HG02588 (cell line): Measurements from ENCODE around the gene FBXO10.

Experiments used
- ATAC-seq: cut with Tn5 transposase; IDR thresholded peaks from one replicate; pipeline ENCODE4 v1.9.1; 2021; ENCODE audit warnings: mild to moderate bottlenecking, moderate library complexity; ENCODE audit not compliant: unreplicated experiment

FBXO10 gene

GRCh38 chr9:37592108-37592951 lies 16.1 kb upstream of the FBXO10 start, which contains the start of gene TOMM5:
Gene TOMM5 (minus strand): TSS chr9:37592597. CDS start chr9:37592532, 65 bp downstream.
- peak; percentile 90 for ATAC-seq

GRCh38 chr9:37587521-37587920 lies 11.3 kb upstream of the FBXO10 start:
- no peak for ATAC-seq

DNA sequence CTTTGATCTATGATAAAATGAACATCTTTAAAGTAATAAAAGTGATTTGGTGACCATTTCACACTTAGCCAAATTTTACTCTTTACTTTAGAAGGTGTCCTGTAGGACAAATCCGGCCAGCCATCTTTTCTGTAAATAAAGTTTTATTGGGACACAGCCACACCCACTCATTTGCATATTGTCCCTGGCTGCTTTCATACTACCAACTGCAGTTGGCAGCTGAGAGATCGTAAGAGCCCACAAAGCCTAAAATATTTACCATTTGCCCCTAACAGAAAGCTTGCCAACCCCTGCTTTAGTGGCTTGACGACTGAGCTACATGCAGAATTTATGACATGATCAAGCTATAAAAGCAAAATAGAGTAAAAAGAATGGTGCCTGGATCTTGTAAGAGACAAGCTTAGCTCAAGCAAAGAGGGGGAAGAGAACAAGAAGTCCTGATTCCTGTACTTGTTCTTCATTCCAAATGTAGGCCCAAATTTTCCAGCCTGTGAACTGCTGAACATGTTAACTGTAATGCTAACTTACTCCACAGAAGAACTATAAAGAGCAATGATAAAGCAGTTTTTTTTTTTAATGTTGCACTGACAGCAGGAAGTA lies 7.4 kb upstream of the FBXO10 start:
- no peak for ATAC-seq

DNA sequence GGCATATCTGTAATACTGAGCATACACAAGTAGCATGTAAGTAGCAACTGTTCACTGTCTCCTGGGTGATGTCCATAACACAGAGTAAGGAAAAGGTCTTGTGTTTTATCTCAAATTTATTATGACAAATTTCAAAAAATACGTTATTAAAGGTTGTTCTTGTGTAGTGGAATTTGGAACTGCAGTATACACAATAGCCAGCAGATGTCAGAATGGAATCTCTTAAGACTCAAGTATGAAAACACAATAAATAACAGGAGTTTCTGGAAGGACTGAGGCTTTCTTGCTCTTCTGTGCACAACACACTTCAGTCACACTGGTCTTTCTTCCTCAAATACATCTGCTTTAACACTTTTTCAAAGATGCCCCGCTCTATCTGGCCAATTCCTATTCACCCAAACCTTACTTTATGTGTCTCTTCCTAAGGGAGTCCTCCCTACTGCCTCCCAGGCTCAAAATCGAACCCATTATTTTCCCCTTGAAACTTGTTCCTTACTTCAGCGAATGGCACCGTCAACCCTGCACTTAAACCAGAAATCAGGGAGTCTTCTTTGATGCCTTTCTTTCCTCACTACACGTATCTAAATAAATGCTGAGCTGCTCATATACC lies 6.5 kb upstream of the FBXO10 start:
- no peak for ATAC-seq

DNA sequence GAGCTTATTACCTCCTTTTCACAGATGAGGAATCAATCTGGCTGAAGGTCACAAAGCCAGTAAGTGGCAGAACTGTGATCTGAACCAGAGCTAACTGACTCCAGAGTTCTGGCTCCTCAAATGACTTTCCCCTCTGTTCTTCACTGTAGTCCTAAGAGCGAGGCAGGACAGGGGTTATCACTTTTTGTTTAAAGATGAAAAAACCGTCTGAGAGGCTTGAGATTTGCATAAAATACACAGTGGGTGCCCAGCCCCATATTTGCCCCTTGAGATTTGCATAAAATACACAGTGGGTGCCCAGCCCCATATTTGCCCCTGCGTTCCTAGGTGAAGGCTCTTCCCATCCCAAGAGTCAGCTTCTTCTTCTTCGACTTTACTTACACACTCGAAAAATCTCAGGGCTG lies 667 bp downstream of the FBXO10 start:
- ATAC-seq, result peak; percentile 42

GRCh38 chr9:37575001-37575400 lies 1.2 kb downstream of the FBXO10 start:
- ATAC-seq, result no peak

GRCh38 chr9:37574241-37574721 lies 1.9 kb downstream of the FBXO10 start:
- no peak for ATAC-seq

DNA sequence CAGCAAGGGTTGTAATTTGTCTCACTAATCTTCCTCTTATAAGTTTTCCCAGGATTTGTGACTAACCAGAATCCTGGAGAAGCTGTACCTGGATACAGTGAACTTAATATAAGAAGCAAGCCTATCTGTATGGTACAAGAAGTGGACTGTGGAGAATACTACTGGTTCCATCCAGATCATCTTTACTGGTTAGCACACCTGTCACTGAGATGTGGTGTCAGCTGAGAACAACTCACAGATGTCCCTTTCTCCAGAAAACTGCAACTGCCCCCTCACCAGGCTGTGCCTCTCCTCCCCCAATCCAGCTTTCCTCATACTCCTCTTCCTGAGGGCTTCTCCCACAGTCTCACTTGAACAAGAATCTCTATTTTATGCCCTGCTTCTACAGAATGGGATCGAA lies 4.9 kb downstream of the FBXO10 start:
- no peak for ATAC-seq

DNA sequence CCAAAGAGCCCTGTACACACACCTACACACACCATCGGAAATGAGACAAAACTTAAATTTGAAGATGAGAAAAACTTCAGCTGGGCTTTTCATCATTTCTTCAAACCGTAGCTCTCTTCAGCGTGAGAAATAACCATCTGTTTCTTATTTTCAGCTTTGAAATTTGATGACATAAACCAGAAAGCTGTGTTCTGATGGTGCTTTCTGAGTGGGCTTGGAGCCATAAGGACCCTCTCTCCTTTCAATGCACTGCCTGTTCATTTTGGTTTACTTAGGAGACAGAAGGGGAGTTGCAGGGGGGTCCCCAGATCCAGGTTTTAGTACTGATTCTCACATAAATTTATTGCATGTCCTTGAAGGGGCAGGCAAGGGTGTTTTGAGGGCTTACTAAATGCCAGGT lies 9.5 kb downstream of the FBXO10 start:
- ATAC-seq, result no peak

GRCh38 chr9:37565661-37566618 lies 10.2 kb downstream of the FBXO10 start:
- ATAC-seq, result peak; percentile 81

DNA sequence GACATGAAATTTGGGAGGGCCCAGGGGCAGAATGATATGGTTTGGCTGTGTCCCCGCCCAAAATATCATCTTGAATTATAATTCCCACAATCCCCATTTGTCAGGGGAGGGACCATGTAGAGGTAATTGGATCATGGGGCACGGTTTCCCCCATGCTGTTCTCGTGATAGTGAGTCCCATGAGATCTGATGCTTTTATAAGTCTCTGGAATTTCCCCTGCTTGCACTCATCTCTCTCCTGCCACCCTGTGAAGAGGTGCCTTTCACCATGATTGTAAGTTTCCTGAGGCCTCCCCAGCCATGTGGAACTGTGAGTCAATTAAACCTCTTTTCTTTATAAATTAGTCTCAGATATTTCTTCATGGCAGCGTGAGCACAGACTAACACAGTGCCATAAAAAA lies 11.3 kb downstream of the FBXO10 start:
- ATAC-seq, result no peak

- ATAC-seq, result no peak
These were observed 12.2 kb downstream of the FBXO10 start for GRCh38 chr9:37563806-37564513.

DNA sequence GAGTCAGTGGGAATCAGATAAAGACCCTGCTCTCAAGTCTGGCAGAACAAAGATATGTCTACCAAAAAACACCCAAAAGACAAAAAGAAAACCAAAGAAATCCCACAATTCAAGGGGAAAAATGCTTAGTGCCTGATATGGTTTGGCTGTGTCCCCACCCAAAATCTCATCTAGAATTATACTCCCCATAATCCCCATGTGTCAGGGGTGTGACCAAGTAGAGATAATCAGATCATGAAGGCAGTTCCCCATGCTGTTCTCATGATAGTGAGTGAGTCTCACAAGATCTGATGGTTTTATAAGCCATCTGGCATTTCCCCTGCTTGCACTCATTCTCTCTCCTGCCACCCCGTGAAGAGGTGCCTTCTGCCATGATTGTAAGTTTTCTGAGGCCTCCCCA lies 13.4 kb downstream of the FBXO10 start:
- no peak for ATAC-seq

GRCh38 chr9:37561682-37562081 lies 14.5 kb downstream of the FBXO10 start:
- ATAC-seq, result no peak

GRCh38 chr9:37559855-37560592 lies 16.2 kb downstream of the FBXO10 start:
- ATAC-seq, result no peak

DNA sequence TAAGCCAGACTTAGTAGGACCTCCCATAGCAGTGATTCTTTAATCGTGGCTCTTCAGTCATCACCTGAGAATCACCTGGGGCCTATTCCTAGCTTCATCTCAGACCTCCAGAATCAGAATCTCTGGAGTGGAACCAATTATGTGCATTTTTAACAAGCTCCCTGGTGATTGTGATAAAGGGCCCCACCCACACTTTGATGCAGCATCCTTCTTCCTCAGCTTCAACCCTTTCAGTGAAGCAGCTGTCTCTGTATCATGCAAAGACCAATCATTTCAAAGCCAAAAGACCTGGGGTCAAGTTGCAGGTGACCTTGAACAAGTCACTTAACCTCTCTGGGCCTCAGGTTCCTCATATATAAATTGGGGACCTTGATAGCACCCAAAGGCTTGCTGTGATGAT lies 17.1 kb downstream of the FBXO10 start:
- no peak for ATAC-seq

DNA sequence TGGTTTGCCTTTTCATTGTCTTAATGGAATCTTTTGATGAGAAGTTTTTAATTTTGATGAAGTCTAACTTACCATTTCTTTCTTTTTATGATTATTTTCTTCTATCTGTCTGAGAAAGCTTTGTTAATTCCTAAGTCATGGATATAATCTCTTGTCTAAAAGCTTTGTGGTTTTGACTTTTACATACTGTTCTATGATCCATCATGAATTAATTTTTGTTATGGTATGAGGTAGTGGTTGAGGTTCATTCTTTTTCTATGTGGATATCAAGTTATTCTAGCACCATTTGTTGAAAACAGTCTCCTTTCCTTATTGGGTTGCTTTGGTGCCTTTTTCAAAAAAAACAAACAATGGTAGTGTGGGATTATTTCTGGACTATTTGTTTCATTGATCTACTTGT lies 20.4 kb downstream of the FBXO10 start:
- no peak for ATAC-seq

DNA sequence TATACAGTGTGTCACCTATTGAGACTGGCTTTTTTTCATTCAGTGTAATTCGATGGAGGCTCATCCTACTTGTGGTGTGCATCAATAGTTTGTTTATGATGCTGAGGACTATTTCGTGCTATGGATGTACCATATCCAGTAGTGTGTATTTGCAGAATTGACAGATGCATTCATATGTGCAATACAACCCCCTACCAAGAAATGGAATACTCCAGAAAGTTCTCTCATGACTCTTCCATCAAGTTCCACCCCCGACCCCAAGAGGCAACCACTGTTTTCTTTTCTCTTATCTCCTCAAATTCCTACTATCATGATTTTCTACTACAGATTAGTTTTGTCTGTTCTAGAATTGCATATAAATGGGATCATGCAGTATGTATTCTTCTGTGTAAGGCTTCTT lies 21.9 kb downstream of the FBXO10 start:
- no peak for ATAC-seq

DNA sequence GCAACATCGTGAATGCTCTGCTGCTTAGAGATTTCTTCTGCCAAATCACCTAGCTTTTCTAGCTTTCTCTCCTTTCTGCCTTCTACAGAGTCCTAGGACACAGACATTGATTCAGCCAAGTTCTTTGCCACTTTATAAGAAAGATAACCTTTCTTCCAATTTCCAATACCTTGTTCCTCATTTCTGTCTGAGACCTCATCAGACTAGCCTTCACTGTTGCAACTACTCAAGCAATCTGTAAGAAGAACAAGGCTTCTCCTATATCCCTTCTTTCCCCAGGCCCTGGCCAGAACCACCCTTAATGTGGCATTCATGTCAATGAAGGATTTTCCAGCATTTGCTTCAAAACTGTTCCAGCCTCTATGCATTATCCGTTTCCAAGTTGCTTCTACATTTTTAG lies 24.3 kb downstream of the FBXO10 start:
- no peak for ATAC-seq
